Naive thymus-derived CD4-positive, alpha-beta T cell (primary cell): ENCODE measurements around the gene C11orf16. TPM values are rescaled to one million over a fixed set of nuclear protein-coding genes. Genes with fewer than 3 reads are reported as not detected.
A peak's percentile ranks its signal among the peaks of the same experiment; 100 is the strongest.

ENCODE experiments used
- ATAC-seq: fragments of 150-1000 bp; cut with Tn5 transposase; 2 replicates; pipeline ENCODE4 v1.10.0; 2021; ENCODE audit warnings: mild to moderate bottlenecking, moderate library complexity
- CTCF ChIA-PET: fragments of 350-600 bp; sonication (Branson Sonifier 250); formaldehyde crosslinking; loops from one replicate; lab custom pipeline; 2021; ENCODE audit warnings: antibody characterized with exemption; lab: Charles Lee
- POLR2A ChIA-PET: fragments of 350-600 bp; sonication (Branson Sonifier 250); formaldehyde crosslinking; loops from one replicate; lab custom pipeline; 2021; ENCODE audit warnings: antibody characterized with exemption, inconsistent platforms; lab: Charles Lee
- DNase-seq, 9 donors: peaks; one replicate each; pipeline versions ENCODE4 v3.0.0 to v3.0.0-alpha.2; 2020 to 2022; ENCODE audit warnings: mixed read lengths in 1 of 9
- H3K27ac ChIP-seq: one replicate; pipeline ENCODE4 v1.7.0; 2013; ENCODE audit warnings: mild to moderate bottlenecking, low read depth, low read length, moderate library complexity
- H3K27me3 ChIP-seq, 2 donors: one replicate each; pipeline ENCODE4 v1.7.0; 2013; ENCODE audit warnings: low read length in 2 of 2, mild to moderate bottlenecking in 2 of 2, moderate library complexity in 2 of 2; ENCODE audit not compliant: control insufficient read depth in 2 of 2, insufficient read depth in 2 of 2
- H3K36me3 ChIP-seq, 3 experiments: 1 replicate in 2 of 3; 2 replicates in 1 of 3; pipeline ENCODE4 v1.7.0; 2013; ENCODE audit warnings: low read length in 3 of 3, mild to moderate bottlenecking in 3 of 3, moderate library complexity in 1 of 3; ENCODE audit not compliant: insufficient read depth in 3 of 3, control insufficient read depth in 2 of 3
- H3K4me1 ChIP-seq, 2 donors: one replicate each; pipeline ENCODE4 v1.7.0; 2013; ENCODE audit warnings: low read length in 2 of 2, mild to moderate bottlenecking in 2 of 2, moderate library complexity in 1 of 2; ENCODE audit not compliant: control insufficient read depth in 2 of 2, insufficient read depth in 2 of 2
- H3K4me3 ChIP-seq: 2 replicates; pipeline ENCODE4 v1.7.0; 2013; ENCODE audit warnings: mild to moderate bottlenecking, low read length
- H3K9me3 ChIP-seq, 3 experiments: 1 replicate in 2 of 3; 2 replicates in 1 of 3; pipeline ENCODE4 v1.7.0; 2013; ENCODE audit warnings: low read length in 3 of 3; ENCODE audit not compliant: control insufficient read depth in 2 of 3
- H3K27ac Mint-ChIP-seq, 9 donors: one replicate each; pipeline ENCODE4 v1.8.0; 2020 to 2022; ENCODE audit warnings: mixed read lengths in 9 of 9, mild to moderate bottlenecking in 8 of 9, moderate library complexity in 5 of 9, inconsistent platforms in 2 of 9
- H3K27me3 Mint-ChIP-seq, 5 donors: one replicate each; pipeline ENCODE4 v1.8.0; 2021 to 2022; ENCODE audit warnings: mixed read lengths in 5 of 5, mild to moderate bottlenecking in 1 of 5
- H3K36me3 Mint-ChIP-seq, 5 donors: one replicate each; pipeline ENCODE4 v1.8.0; 2020 to 2022; ENCODE audit warnings: mixed read lengths in 5 of 5, mild to moderate bottlenecking in 3 of 5, inconsistent platforms in 1 of 5
- H3K4me1 Mint-ChIP-seq, 7 donors: one replicate each; pipeline ENCODE4 v1.8.0; 2020 to 2022; ENCODE audit warnings: mixed read lengths in 7 of 7, mild to moderate bottlenecking in 3 of 7, inconsistent platforms in 1 of 7
- H3K4me3 Mint-ChIP-seq, 10 donors: one replicate each; pipeline ENCODE4 v1.8.0; 2020 to 2022; ENCODE audit warnings: mild to moderate bottlenecking in 10 of 10, mixed read lengths in 10 of 10, moderate library complexity in 6 of 10, inconsistent platforms in 2 of 10
- H3K9me3 Mint-ChIP-seq, 11 donors: one replicate each; pipeline ENCODE4 v1.8.0; 2020 to 2022; ENCODE audit warnings: mixed read lengths in 11 of 11, mild to moderate bottlenecking in 4 of 11, inconsistent platforms in 1 of 11, moderate library complexity in 1 of 11
- intact Hi-C, 2 donors: fragments of 100-400 bp; cut with micrococcal nuclease; formaldehyde crosslinking; loops; one replicate each; pipeline ENCODE4 v1.15.1; 2023
- polyA plus RNA-seq, 2 donors: library from polyadenylated mRNA; unstranded; fragments of 300-500 nt; fragmentation: Illumina TruSeq; gene quantifications; one replicate each; pipeline ENCODE4 v1.2.3, GENCODE V29; 2021
- total RNA-seq, 6 experiments: library from RNA in 5 of 6; stranded (reverse) in 5 of 6; gene quantifications; 1 replicate in 5 of 6; 2 replicates in 1 of 6; pipeline ENCODE4 v1.2.3 and lab custom pipeline; 2021 to 2026

The C11orf16 gene
- total and polyA plus RNA-seq, 7 experiments from 2014 or later = not detected

- no peak for ATAC-seq
- H3K27me3 Mint-ChIP-seq = no peaks in the 10 kb centered on the region
Observed at GRCh38 chr11:8922691-8923090, 10.1 kb downstream of the C11orf16 start.

GRCh38 chr11:8917157-8917825 is 15.5 kb downstream of the C11orf16 start:
- H3K4me1 ChIP-seq = peaks cover 0 to 4% of the 10 kb centered on the region in 2 donors
- no peaks in the 10 kb centered on the region for H3K27me3 ChIP-seq
- H3K36me3 ChIP-seq = peaks cover 0 to 27% (median 0%) of the 10 kb centered on the region in 3 experiments
- no peaks in the 10 kb centered on the region for H3K27me3 Mint-ChIP-seq
- intact Hi-C loops = loop anchor here in 1 of 2 donors (10.0 kb wide), 1 partner anchor 102 kb away; a partner anchor contains a TSS
- H3K27ac ChIP-seq = no peak overlapping the region
- H3K9me3 Mint-ChIP-seq = no peaks in the 10 kb centered on the region
- H3K4me3 ChIP-seq = no peak overlapping the region
- H3K4me1 Mint-ChIP-seq = peaks cover 15 to 23% (median 20%) of the 10 kb centered on the region in 7 donors
- CTCF ChIA-PET = no interaction called here
- no peak for ATAC-seq
- no peaks in the 10 kb centered on the region for H3K9me3 ChIP-seq
- POLR2A ChIA-PET = no interaction called here
- no peak for DNase-seq
- no peak overlapping the region for H3K4me3 Mint-ChIP-seq
- no peak overlapping the region for H3K27ac Mint-ChIP-seq
- peaks cover 0 to 17% (median 4%) of the 10 kb centered on the region in 5 donors for H3K36me3 Mint-ChIP-seq

More at GRCh38 chr11:8922691-8923090, 10.1 kb downstream of the C11orf16 start:
- ChIA-PET CTCF (interaction anchor here (1.2 kb wide), 1 partner anchor 9 kb away, joined by 3 read pairs; no protein-coding TSS in a partner anchor), POLR2A (no interaction called here)
- H3K36me3 Mint-ChIP-seq = peaks cover 0 to 24% (median 4%) of the 10 kb centered on the region in 5 donors
- no peaks in the 10 kb centered on the region for H3K9me3 Mint-ChIP-seq
- Histone ChIP-seq H3K36me3 (peaks cover 0 to 27% (median 0%) of the 10 kb centered on the region in 3 experiments), H3K27ac (no peak overlapping the region), H3K4me3 (no peak overlapping the region), H3K4me1 (no peaks in the 10 kb centered on the region), H3K9me3 (no peaks in the 10 kb centered on the region), H3K27me3 (no peaks in the 10 kb centered on the region)
- no peak overlapping the region for H3K4me3 Mint-ChIP-seq
- intact Hi-C loops = no loop called here
- no peak for DNase-seq
- H3K27ac Mint-ChIP-seq = no peak overlapping the region
- H3K4me1 Mint-ChIP-seq = no peaks in the 10 kb centered on the region

GRCh38 chr11:8914661-8915018 is 18.1 kb downstream of the C11orf16 start:
- intact Hi-C loops = loop anchor here (1.0 to 10.0 kb wide), 12 partner anchors 42 to 698 kb away; partner anchors contain the start of genes NRIP3 (in 2 of the 2), IPO7 (in 1 of the 2), TMEM9B (in 1 of the 2) and ZNF143 (in 1 of the 2)
- Histone ChIP-seq H3K36me3 (peaks cover 0 to 15% (median 0%) of the 10 kb centered on the region in 3 experiments), H3K27me3 (no peaks in the 10 kb centered on the region), H3K4me1 (peaks cover 0 to 4% of the 10 kb centered on the region in 2 donors), H3K27ac (peak overlapping the region; percentile 63), H3K9me3 (no peaks in the 10 kb centered on the region), H3K4me3 (no peak overlapping the region)
- H3K4me3 Mint-ChIP-seq = peak overlapping the region; percentile 67 to 85 (median 81)
- ChIA-PET CTCF (interaction anchor here (1.0 to 4.5 kb wide), 6 partner anchors 36 to 592 kb away, joined by 3 to 31 read pairs (median 6); partner anchors contain the start of gene TMEM9B), POLR2A (interaction anchor here (0.6 to 1.8 kb wide), 4 partner anchors 44 to 232 kb away, joined by 3 to 7 read pairs (median 4); partner anchors contain the start of genes RPL27A, TMEM9B and TRIM66)
- no peaks in the 10 kb centered on the region for H3K9me3 Mint-ChIP-seq
- peaks cover 21 to 37% (median 34%) of the 10 kb centered on the region in 7 donors for H3K4me1 Mint-ChIP-seq
- DNase-seq (no peak), ATAC-seq (no peak)
- peaks cover 0 to 6% (median 4%) of the 10 kb centered on the region in 5 donors for H3K36me3 Mint-ChIP-seq
- H3K27me3 Mint-ChIP-seq = peaks cover 0 to 7% (median 0%) of the 10 kb centered on the region in 5 donors
- H3K27ac Mint-ChIP-seq = peak overlapping the region; percentile 64 to 96 (median 92)

- ATAC-seq (peak; percentile 68), DNase-seq (peak in 8 of 9 donors; percentile 32 to 54 (median 47))
- Mint-ChIP-seq H3K27me3 (peaks cover 0 to 11% (median 0%) of the 10 kb centered on the region in 5 donors), H3K27ac (peak overlapping the region; percentile 64 to 96 (median 92)), H3K4me1 (peaks cover 22 to 40% (median 38%) of the 10 kb centered on the region in 7 donors), H3K9me3 (no peaks in the 10 kb centered on the region), H3K36me3 (peaks cover 0 to 5% (median 4%) of the 10 kb centered on the region in 5 donors), H3K4me3 (peak overlapping the region; percentile 67 to 85 (median 81))
- intact Hi-C loops = loop anchor here (1.0 to 10.0 kb wide), 12 partner anchors 42 to 698 kb away; partner anchors contain the start of genes NRIP3 (in 2 of the 2), IPO7 (in 1 of the 2), TMEM9B (in 1 of the 2) and ZNF143 (in 1 of the 2)
- Histone ChIP-seq H3K4me3 (peak overlapping the region; percentile 5), H3K27me3 (no peaks in the 10 kb centered on the region), H3K36me3 (peaks cover 0 to 13% (median 0%) of the 10 kb centered on the region in 3 experiments), H3K9me3 (no peaks in the 10 kb centered on the region), H3K4me1 (peaks cover 0 to 4% of the 10 kb centered on the region in 2 donors), H3K27ac (peak overlapping the region; percentile 63)
- ChIA-PET POLR2A (interaction anchor here (1.1 to 1.8 kb wide), 3 partner anchors 50 to 231 kb away, joined by 3 to 7 read pairs (median 5); partner anchors contain the start of genes RPL27A, TMEM9B and TRIM66), CTCF (interaction anchor here (0.6 to 4.5 kb wide), 11 partner anchors 8 to 1501 kb away, joined by 3 to 31 read pairs (median 3); no protein-coding TSS in a partner anchor)
Observed at GRCh38 chr11:8913961-8914660, 18.6 kb downstream of the C11orf16 start.

- peaks cover 26 to 51% (median 41%) of the 10 kb centered on the region in 7 donors for H3K4me1 Mint-ChIP-seq
- H3K27me3 Mint-ChIP-seq = peaks cover 0 to 24% (median 0%) of the 10 kb centered on the region in 5 donors
- peaks cover 0 to 4% of the 10 kb centered on the region in 2 donors for H3K4me1 ChIP-seq
- no peaks in the 10 kb centered on the region for H3K36me3 Mint-ChIP-seq
- peak within 1 kb of the TSS; percentile 58 to 91 (median 78) for H3K27ac Mint-ChIP-seq
- no peaks in the 10 kb centered on the region for H3K9me3 Mint-ChIP-seq
- ATAC-seq (peak; percentile 75), DNase-seq (peak; percentile 48 to 87 (median 61))
- peaks cover 0 to 6% (median 0%) of the 10 kb centered on the region in 3 experiments for H3K36me3 ChIP-seq
- peak within 1 kb of the TSS; percentile 86 to 95 (median 92) for H3K4me3 Mint-ChIP-seq
- peak within 1 kb of the TSS; percentile 71 for H3K27ac ChIP-seq
- POLR2A ChIA-PET = interaction anchor here (0.9 to 2.5 kb wide), 5 partner anchors 48 to 743 kb away, joined by 3 to 9 read pairs (median 5); partner anchors contain the start of genes RPL27A, TMEM9B and TRIM66
- H3K27me3 ChIP-seq = no peaks in the 10 kb centered on the region
- peak within 1 kb of the TSS; percentile 79 for H3K4me3 ChIP-seq
- intact Hi-C loops = loop anchor here (1.0 to 10.0 kb wide), 11 partner anchors 39 to 701 kb away; partner anchors contain the start of genes NRIP3 (in 2 of the 2), RPL27A (in 2 of the 2), TRIM66 (in 2 of the 2) and IPO7 (in 1 of the 2)
- H3K9me3 ChIP-seq = no peaks in the 10 kb centered on the region
- CTCF ChIA-PET = interaction anchor here (1.4 to 4.5 kb wide), 2 partner anchors 49 to 226 kb away, joined by 4 to 31 read pairs; no protein-coding TSS in a partner anchor
Observed at GRCh38 chr11:8911029-8911823, 21.5 kb downstream of the C11orf16 start, which contains the start of gene AKIP1. Gene AKIP1 (plus strand): TSS chr11:8911189. CDS start chr11:8911450, 261 bp downstream.
